GM19043 (cell line): ENCODE data around the gene UBE2M.
"Not testable (repeated sequence)": the region's sequence is repeated elsewhere in the genome, so short reads cannot be mapped to it uniquely, and the experiment has no call there.

Source experiments
- ATAC-seq: cut with Tn5 transposase; IDR thresholded peaks from one replicate; pipeline ENCODE4 v1.9.1; 2021; ENCODE audit warnings: low read depth; ENCODE audit not compliant: unreplicated experiment

UBE2M gene

DNA sequence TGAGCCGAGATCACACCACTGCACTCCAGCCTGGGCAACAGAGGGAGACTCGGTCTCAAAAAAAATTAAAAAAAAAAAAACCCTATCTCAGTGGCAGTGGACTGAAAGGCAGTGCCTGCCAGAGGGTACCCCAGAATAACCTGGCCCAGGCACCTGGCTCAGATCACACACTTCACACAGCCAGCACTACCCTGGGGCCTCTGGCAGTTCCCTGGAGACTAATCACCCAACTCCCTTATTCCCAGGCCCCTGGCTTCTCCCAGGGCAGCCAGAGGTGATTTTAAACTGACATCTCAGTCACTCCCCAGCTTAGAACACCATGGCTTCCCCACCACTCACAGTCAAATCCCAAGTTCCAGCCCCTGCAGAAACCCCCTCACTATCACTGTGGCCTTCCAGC is 43.2 kb downstream of the UBE2M start:
- no peak for ATAC-seq

- no peak for ATAC-seq
Observed at GRCh38 chr19:58514564-58515022, 43.8 kb downstream of the UBE2M start.

- ATAC-seq: peak; percentile 59
Observed at GRCh38 chr19:58513694-58514563, 44.5 kb downstream of the UBE2M start.

DNA sequence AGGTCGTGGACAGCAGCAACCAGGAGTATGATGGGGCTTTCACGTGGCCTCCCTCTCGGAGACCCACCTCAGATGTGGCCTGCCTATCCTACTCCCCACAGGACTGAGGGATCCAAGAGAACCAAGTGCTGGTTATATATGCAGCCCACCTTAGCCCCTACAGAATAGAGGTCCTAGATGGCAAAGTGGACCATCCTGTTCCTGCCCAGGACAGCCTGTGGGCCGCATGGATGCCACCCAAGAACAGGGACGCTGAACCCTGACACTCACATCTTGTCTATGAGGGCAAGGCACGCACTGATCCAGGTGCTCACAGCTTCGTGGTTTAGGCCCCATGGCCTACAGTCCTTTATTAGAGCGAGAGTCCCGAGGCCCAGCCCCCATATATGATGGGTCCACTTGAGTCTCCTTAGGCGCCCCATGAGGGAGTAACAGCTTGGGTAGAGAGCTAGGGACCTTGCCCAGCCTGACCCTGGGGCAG is 45.2 kb downstream of the UBE2M start:
- no peak for ATAC-seq

DNA sequence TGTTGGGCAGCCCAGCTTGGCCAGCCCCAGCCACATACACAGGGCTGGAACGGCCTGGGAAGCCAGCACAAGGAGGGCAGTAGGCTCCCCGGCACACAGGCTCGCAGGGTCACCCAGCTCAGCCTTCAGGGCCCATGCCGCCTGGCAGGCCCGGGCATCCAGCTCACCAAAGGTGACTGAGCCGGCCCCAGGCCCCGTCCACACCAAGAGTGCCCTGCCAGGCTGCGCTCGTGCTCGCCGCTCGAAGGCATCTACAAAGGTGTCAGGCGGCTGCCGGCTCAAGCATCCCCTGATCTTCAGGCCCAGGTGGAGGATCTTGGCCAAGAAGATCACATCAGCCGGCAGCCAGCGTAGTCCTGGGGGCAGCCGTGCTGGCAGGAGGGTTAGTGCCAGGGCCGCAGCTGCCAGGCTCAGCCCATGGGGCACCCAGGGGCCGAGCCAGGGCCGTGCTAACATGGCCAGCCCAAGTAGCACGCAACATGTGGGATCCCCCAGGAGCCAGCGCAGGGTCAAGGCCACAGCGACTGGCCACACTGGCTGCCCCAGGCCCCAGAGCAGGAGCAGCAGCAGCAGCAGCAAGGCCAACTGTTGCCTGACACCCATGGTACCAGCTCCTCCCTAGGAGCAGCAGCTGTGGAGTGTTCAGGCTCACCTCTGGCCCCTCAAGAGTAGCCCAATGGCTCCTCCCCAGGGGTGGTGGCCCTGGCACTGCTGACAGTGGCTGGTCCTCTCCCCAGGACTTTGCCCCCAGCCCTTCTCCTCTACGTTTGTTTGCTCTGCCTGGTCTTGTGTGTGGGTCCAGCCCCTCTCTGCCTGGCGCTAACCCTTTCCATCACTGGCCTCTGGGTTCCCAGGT is 46.8 kb downstream of the UBE2M start, which contains the start of gene SLC27A5:
Gene SLC27A5 (minus strand): TSS at position 640 of the 856 bp plus-strand sequence. CDS start 37 bp downstream, at position 603.
- no peak for ATAC-seq

- no peak for ATAC-seq
Observed at GRCh38 chr19:58510084-58510862, 48.1 kb downstream of the UBE2M start.

- ATAC-seq: no peak
Observed at GRCh38 chr19:58509731-58510083, 48.7 kb downstream of the UBE2M start.

DNA sequence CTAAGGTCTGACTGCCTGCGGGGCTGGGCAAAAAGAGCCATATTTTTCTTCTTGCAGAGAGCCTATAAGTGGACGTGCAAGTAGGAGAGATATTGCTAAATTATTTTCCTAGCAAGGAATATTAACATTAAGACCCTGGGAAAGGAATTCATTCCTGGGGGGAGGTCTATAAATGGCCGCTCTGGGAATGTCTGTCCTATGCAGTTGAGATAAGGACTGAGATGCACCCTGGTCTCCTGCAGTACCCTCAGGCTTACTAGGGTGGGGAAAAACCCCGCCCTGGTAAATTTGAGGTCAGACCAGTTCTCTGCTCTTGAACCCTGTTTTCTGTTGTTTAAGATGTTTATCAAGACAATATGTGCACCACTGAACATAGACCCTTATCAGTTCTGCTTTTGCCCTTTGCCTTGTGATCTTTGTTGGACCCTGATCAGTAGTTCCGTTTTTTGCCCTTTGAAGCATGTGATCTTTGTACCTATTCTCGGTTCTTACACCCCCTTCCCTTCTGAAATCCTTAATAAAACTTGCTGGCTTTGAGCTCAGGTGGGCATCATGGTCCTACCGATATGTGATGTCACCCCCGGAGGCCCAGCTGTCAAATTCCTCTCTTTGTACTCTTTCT is 50.7 kb downstream of the UBE2M start:
- ATAC-seq: not testable (repeated sequence)
